ENCODE data around the gene LRRC41.
"Not testable (repeated sequence)": the region's sequence is repeated elsewhere in the genome, so short reads cannot be mapped to it uniquely, and the experiment has no call there.

LRRC41 gene

DNA sequence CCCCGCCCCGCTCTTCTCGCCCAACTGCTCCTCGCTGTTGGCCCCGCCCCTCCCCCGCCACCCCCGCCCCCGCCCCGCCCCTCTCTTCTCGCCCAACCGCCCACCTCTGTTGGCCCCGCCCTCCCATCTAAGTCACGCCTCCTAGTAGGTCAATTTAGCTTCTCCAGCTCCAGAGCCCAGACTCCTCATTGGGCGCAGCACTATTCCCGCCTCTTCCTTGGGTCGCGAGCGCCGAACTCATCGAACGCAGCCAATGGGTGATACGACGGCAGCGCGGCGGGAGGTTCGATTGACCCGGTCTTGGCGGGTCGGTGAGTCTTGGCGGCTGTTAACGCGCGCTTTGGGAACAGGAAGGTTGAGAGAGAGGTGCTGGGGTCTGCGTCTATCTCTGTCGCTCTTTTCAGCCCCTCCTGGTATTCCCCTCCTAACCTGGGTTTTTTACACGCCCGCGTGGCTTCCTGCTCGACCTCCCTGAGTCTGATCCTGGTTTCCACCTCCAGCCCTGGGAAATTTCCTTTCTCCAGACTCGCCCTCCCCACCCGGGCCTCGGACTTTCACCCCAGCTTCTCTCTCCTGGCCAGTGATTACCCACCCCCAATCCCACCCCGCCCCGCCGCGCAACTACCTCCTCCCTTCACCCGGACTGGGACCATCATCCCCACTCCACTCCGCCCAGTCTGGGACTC, 55.8 kb downstream of the LRRC41 start, which contains the start of gene RAD54L:
Gene RAD54L (plus strand): TSS at position 328 of the 686 bp plus-strand sequence. CDS start 643 bp downstream, outside the sequence.
- Histone ChIP-seq H3K36me3 (replicated peaks) (no peaks in the 10 kb centered on the region), H3K27me3 (replicated peaks) (no peaks in the 10 kb centered on the region), H3K4me3 (ENCODE audit: low read depth, low read length) (peak within 1 kb of the TSS; percentile 86), H3K27ac (peak within 1 kb of the TSS; percentile 74)
- TF ChIP-seq CTCF (IDR thresholded peaks at IDR 0.05; ENCODE audit: low read depth, low read length, missing control alignments) = no peak
- DNase-seq = peak; percentile 99
- in situ Hi-C loops (cut with HindIII; ENCODE audit: low pct_ligation_motif_present, low sequenced_read_pairs) = no loop called here

DNA sequence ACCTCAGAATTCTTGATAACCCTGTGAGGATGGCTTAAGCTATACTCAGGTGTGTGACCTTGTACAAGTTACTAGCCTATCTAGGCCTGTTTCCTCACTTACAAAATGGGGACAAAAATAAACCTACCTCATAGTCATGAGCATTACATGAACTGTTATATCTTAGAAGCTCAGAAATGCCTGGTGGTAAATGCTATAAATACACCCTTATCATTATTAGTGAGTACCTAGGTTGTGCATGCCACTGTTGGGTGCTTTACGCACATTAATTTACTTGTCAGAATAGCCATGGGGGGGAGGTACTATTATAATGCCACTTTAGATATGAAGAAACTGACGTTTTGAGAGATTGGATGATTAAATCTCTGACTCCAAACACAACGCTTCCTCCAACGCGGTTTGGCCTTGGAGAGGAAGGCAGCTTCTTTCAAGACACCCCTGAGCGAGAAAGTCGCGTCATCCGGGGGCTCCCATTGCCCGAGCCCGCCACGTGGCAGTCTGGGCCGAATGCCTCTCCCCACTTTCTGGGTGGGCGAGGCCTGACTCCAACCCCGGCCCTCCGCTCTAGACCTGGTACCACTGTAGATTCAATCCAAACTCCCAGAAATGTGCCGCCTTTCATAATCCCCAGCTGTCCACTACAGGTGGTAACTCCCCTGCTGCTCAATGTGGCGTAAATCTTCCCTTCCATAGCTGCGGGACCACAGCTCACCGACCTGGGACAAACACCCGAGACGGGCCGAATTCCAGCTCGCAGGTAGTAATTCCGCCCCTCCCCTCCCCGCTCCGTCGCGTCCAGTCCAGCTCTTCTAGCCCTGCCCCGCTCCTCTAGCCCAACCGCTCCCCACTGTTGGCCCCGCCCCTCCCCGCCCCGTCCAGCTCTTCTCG, 56.6 kb downstream of the LRRC41 start:
- Histone ChIP-seq H3K27me3 (replicated peaks) (no peaks in the 10 kb centered on the region), H3K4me3 (ENCODE audit: low read depth, low read length) (peak overlapping the region; percentile 82), H3K27ac (peak overlapping the region; percentile 74), H3K36me3 (replicated peaks) (no peaks in the 10 kb centered on the region)
- in situ Hi-C loops (cut with HindIII; ENCODE audit: low pct_ligation_motif_present, low sequenced_read_pairs) = no loop called here
- no peak for TF ChIP-seq CTCF (IDR thresholded peaks at IDR 0.05; ENCODE audit: low read depth, low read length, missing control alignments)
- DNase-seq = peak; percentile 53

- H3K4me3 ChIP-seq (ENCODE audit: low read depth, low read length); H3K36me3 ChIP-seq (replicated peaks); H3K27ac ChIP-seq; in situ Hi-C loops (cut with HindIII; ENCODE audit: low pct_ligation_motif_present, low sequenced_read_pairs); DNase-seq; H3K27me3 ChIP-seq (replicated peaks): not testable (repeated sequence)
Observed at GRCh38 chr1:46246136-46246535, 57.3 kb downstream of the LRRC41 start.

DNA sequence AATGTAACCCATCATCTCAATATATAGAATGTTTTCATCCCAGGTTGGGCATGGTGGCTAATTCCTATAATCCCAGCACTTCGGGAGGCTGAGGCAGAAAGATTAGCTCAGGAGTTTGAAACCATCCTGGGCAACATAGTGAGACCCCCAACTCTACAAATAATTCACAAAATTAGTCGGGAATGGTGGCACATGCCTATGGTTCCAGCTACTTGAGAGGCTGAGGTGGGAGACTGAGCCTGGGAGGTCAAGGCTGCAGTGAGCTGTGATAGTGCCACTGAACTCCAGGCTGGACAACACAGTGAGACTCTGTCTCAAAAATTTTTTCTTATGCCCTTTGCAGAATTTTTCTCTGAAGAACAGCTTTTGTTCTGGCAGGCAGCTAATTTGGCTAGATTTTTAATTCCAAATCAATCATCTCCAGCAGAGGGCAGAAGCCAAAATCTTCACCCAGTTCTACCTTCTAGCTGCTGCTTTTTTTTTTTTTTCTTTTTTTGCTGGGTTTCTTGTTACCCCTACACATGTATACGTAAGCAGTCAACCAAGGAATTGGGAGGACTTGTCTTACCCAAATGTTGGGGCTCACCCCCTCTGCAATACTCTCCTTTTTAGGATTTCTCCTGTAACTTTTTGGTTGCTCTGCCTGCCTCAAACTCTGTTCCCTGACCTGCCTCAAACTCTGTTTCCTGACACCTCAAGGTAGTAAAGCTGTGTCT, 58.6 kb downstream of the LRRC41 start:
- Histone ChIP-seq H3K27ac (no peak overlapping the region), H3K27me3 (replicated peaks) (no peaks in the 10 kb centered on the region), H3K36me3 (replicated peaks) (no peaks in the 10 kb centered on the region), H3K4me3 (ENCODE audit: low read depth, low read length) (no peak overlapping the region)
- DNase-seq = peak; percentile 26
- TF ChIP-seq CTCF (IDR thresholded peaks at IDR 0.05; ENCODE audit: low read depth, low read length, missing control alignments) = peak; percentile 57
- in situ Hi-C loops (cut with HindIII; ENCODE audit: low pct_ligation_motif_present, low sequenced_read_pairs) = no loop called here

- in situ Hi-C loops (cut with HindIII; ENCODE audit: low pct_ligation_motif_present, low sequenced_read_pairs); H3K27me3 ChIP-seq (replicated peaks); DNase-seq; H3K4me3 ChIP-seq (ENCODE audit: low read depth, low read length); H3K27ac ChIP-seq; H3K36me3 ChIP-seq (replicated peaks): not testable (repeated sequence)
Observed at GRCh38 chr1:46243831-46244230, 59.6 kb downstream of the LRRC41 start.

- TF ChIP-seq CTCF (IDR thresholded peaks at IDR 0.05; ENCODE audit: low read depth, low read length, missing control alignments) = no peak
- H3K4me3 ChIP-seq (ENCODE audit: low read depth, low read length) = no peak overlapping the region
- H3K27me3 ChIP-seq (replicated peaks) = no peaks in the 10 kb centered on the region
- no peaks in the 10 kb centered on the region for H3K36me3 ChIP-seq (replicated peaks)
- DNase-seq = no peak
- in situ Hi-C loops (cut with HindIII; ENCODE audit: low pct_ligation_motif_present, low sequenced_read_pairs) = no loop called here
- no peak overlapping the region for H3K27ac ChIP-seq
Observed at GRCh38 chr1:46242918-46243317, 60.5 kb downstream of the LRRC41 start.

GRCh38 chr1:46241733-46242132, 61.7 kb downstream of the LRRC41 start:
- H3K27ac ChIP-seq; H3K4me3 ChIP-seq (ENCODE audit: low read depth, low read length); in situ Hi-C loops (cut with HindIII; ENCODE audit: low pct_ligation_motif_present, low sequenced_read_pairs); DNase-seq; H3K27me3 ChIP-seq (replicated peaks); H3K36me3 ChIP-seq (replicated peaks): not testable (repeated sequence)

GRCh38 chr1:46238865-46239264, 64.6 kb downstream of the LRRC41 start:
- H3K27ac ChIP-seq = peak overlapping the region; percentile 72
- H3K27me3 ChIP-seq (replicated peaks); H3K36me3 ChIP-seq (replicated peaks); in situ Hi-C loops (cut with HindIII; ENCODE audit: low pct_ligation_motif_present, low sequenced_read_pairs); H3K4me3 ChIP-seq (ENCODE audit: low read depth, low read length): not testable (repeated sequence)
- peak; percentile 91 for DNase-seq
